ENCODE data around the gene MEIKIN.

MEIKIN gene

DNA sequence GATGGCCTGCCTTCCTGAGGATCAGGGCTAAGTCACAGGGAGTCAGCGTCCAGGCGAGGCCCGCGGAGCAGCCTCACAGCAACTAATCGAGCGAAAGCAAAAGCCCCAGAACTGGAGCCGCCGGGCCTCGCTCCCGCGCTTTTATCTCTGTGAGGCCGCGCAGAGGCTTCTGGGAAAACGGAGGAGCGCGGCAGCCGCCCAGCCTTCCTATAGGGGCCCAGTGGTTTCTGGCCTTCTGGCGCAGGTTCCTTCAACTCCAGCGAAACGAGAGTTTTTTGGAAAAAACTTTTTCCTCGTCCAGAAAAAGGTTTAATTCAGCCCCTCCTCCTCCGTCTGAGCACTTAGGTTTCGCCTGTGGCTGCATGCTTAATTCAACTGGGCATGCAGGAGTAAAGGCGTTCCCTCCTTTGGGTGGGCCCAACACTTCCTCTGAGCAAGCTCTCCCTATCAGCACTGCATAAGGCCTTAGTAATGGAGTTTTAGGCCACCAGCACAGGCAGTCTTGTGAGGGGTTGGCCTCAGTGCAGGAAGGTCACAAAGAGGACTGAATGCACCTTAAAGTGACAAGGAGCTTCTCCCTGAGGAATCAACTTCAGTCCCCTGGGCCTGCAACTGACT, at the start of gene MEIKIN:
Gene MEIKIN, minus strand, starts transcription at position 113 of the 618 bp plus-strand sequence. CDS start 158 bp downstream, outside the sequence.
- no peak for DNase-seq (ENCODE audit: low spot score)

DNA sequence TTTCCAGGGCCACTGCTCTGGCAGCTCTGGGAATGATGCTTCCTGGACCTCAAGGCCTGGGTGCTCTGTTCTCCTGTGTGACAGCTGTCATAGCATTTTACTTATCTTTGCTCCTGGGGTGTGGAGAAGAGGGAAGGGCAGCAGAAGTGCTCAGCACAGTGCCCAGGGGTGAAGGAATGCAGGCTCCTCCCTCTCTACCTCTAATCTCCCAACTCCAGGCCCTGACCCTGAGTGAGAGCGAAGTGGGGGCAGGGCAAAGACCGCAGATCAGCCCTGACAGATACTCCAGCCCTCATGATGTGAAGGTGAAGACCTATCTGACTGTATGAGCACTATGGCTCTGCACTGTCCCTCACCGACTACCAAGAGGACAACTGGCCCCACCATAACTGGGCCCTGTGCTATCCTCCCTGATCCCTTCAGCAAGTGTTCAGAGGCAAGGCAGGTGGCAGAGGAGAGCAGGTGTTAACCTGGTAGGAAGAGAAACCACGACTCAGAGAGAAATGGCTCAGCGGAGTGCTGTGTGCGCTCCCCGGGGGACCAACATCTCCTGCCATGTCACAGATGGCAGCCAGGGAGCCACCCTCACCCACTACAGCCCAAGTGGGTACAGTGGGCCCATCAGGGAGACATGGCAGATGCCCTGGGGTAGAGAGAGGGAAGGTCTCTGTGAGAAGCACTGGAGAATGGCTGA, 49.2 kb upstream of the MEIKIN start:
- DNase-seq (ENCODE audit: low spot score), result no peak

GRCh38 chr5:131994090-131994489, 48.6 kb upstream of the MEIKIN start:
- no peak for DNase-seq (ENCODE audit: low spot score)

DNA sequence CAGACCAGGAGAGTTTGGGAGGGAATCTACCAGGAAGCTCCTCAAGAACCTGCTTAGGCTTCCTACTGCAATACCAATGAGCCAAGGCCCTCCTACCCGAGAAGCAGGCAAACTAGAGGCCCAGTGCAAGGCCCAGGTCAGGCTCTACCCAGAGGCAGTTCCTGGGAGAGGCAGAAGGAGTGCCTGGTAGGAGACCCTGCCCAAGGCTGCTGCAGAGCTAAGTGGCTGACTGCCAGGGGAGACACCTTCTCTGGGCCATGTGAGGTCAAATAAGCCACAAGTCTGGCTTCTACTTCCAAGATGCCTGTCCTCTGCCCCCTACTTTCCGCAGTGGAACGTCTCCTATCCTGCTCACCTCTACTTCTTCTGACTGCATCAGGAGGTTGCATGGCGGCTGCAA, 48.2 kb upstream of the MEIKIN start:
- DNase-seq (ENCODE audit: low spot score), result no peak

- no peak for DNase-seq (ENCODE audit: low spot score)
These were observed 46.9 kb upstream of the MEIKIN start for GRCh38 chr5:131992370-131992769.

DNA sequence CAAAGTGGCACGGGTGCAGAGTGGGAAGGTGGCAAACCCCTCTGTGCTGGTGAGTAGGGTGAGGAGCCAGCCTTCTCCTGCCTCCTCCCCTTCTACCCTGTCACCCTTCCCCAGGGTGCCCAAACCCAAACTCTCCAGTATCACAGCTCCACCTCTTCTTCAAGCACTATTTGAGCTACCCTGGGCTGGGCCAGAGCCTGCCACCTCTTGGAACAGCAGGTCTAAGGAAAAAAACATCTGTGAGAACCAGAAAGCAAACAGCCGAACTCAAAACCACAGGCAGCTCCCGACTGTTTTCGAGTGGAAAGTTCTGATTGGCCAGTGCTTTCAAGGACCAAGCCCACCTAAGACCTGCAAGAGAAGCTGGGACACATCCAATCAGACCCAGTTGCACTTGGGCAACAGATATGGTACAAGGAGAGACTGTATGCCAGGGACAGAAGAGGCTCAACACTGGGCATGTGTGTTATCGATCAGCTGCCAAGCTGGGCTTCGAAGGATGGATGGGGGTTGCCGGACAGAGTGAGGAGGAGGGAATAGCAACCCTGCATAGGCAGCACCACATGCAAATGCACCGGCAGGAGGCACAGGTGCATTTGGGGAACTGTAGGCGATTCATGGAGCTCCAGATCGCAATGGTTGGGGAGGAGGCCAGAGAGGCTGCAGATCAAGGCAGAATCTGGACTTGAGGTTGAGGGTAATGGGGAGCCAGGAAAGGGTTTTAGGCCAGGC, 46.3 kb upstream of the MEIKIN start:
- DNase-seq (ENCODE audit: low spot score), result no peak

GRCh38 chr5:131990716-131991115, 45.3 kb upstream of the MEIKIN start:
- no peak for DNase-seq (ENCODE audit: low spot score)

DNA sequence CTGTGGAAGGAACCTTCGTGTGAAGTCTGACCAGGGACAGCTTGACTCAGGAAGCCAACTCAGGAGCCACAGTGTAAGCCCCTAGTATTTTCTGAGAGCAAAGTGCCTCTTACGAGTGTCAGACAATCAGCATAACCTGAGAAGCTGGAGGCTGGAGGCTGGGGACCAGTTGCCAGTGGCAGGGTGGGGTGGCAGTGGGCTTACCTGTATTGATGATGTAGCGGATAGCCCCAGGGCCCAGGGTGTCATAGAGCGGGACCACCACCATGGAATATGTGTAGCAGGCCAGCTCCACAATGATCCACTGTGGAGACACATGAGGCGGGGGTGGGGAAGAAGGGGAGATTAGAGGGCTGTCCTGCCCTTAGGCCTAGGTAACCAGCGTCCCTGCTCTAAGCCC, 43.1 kb upstream of the MEIKIN start:
- DNase-seq (ENCODE audit: low spot score), result no peak

GRCh38 chr5:131987251-131987650, 41.8 kb upstream of the MEIKIN start:
- no peak for DNase-seq (ENCODE audit: low spot score)

DNA sequence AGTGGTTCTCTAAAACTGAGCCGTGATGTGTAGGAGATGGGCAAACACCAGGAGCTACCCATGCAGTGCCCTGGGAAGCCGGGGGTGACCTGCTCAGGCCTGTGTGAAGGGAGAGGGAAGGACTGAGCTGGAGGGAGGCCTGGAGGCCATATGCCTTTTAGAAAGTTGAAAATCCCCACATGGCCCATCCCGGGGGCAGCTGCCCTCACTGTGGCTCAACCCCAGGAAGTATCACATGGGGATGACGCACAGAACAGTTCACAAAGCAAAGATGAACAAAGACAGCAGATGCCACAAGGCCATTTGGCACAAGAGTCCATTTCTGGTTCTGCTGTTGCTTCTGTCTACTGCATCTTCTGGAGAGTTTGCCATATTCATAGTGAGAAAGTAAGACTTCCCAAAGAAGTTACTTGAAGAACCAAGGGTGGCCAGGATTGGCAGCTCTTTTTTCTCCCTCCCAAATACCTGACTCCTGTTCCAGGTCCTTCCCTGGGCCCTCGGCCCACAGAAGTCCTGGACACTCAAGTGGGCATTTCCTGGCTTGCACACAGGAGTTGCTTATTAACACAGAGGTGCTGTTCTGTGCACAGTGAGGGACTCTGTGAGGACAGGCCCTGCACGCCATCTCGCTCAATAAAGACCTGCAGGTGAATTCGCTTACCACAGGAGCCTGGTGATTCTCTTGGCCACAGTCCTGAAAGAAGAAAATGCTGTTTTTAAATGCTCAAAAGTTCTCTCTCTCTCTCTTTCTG, 40.9 kb upstream of the MEIKIN start:
- DNase-seq (ENCODE audit: low spot score), result no peak

DNA sequence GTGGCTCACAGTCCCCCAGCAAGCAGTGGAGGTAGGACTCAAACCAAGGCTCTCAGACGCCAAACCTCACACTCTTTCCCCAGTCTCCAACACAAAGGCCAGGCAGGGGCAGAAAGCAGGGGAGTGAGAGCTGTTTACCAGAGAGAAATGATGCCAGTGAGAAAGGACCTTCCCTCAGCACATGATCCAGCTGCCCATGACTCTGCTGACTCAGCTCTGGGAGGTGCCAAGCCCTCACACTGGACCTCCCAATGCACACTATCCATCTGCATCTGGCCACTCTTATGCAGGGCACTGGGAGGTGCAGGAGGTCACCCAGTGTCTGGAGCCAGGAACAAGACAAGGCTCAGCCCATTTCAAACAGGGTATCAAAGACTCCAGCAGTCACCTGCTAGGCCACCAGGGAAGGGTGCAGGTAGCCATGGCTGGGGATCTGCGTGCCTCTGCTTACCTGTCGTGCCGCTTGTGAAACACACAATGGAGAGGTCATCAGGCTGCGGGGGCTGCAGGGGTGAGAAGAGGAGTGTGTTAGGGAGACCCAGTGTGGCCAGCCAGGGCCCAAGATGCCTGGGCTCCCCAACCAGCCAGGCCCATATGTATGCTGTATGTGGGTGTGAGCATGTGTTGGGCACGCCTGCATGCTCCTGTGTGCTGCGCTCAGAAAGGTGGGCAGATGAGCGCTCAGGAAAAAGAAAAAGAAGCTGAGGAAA, 39.6 kb upstream of the MEIKIN start:
- no peak for DNase-seq (ENCODE audit: low spot score)

GRCh38 chr5:131983244-131983771, 37.8 kb upstream of the MEIKIN start:
- no peak for DNase-seq (ENCODE audit: low spot score)

- no peak for DNase-seq (ENCODE audit: low spot score)
These were observed 36.1 kb upstream of the MEIKIN start for GRCh38 chr5:131981516-131981915.

GRCh38 chr5:131980696-131981095, 35.2 kb upstream of the MEIKIN start:
- DNase-seq (ENCODE audit: low spot score), result no peak

DNA sequence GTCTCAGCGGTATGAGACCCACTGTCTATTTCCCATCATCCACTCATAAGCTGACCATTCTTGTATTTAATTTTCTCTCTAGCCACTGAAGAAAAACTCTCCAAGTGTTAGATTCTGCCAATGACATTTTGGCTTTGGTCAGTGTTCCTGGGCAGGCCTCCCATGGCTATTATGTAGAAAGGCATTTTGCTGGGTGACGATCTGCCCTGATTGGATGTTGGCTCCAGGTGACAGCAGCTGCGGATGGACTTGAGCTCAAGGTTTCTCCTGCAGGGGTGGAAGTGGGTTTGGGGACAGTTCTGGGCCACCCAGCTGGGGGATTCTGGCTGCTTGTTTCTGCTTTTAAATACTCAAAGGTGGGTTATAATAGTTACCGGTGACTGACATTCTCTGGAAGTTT, 34.4 kb upstream of the MEIKIN start:
- no peak for DNase-seq (ENCODE audit: low spot score)

GRCh38 chr5:131977212-131977604, 31.7 kb upstream of the MEIKIN start:
- no peak for DNase-seq (ENCODE audit: low spot score)

GRCh38 chr5:131976414-131977211, 31.1 kb upstream of the MEIKIN start:
- DNase-seq (ENCODE audit: low spot score), result no peak

DNA sequence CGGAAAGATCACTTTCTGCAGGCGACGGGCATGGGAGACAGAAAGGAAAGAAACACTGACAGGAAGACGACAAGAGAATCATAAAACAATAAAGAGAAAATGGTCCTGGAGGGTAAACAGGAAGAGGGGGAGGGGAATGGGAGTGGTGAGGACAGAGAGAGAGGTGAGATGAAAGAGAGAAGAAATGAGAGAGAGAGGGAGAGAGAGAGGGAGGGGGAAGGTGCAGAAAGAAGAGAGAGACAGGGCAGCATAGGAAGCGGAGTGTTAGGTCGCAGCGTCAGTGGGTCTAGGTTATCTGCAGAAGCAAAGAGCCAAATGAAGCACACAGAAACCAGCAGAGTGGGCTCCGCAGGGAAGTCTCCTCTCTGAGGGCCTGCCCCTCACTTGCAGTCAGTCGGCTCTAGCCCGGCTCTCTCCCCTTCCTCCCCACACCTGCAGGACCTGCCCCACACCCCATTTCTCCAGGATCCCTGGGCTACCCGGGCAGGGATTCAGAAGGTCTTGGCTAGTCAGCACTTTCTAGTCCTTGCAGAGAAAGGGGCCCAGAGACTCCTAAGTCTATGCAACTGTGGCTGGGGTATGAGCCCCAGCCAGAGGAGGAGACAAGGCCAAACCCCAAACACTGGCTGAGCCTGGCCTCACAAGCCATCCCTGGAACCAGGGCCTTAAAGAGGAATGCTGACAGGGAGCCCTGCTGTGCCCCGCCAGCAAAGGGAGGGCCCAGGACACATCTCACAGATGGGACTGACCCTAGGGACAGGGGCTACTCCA, 29.7 kb upstream of the MEIKIN start:
- DNase-seq (ENCODE audit: low spot score), result no peak

GRCh38 chr5:131974622-131974955, 29.1 kb upstream of the MEIKIN start:
- no peak for DNase-seq (ENCODE audit: low spot score)

DNA sequence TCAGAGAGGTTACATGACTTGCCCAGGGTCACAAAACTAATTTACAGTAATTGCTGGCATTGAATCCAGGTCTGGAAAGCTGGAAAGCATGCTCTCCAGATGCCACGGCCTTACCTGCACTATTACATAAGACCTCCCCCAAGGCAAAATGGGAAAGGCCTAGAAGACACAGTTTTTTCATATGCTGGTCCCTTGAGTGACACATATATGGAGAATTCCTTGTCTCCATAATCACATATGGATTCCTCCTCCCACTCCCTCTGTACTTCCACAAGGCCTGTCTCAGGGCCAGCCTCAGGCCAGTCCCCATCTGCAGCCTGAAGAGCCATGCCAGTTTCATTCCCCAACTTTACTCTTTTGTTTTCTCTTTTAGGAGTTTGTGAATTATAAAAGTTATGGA, 28.6 kb upstream of the MEIKIN start:
- peak; percentile 1 for DNase-seq (ENCODE audit: low spot score)

Data from D341Med (cell line).